GM12873 (cell line): Measurements from ENCODE around the gene PPARG.

Source experiments
- TF ChIP-seq, protein P1 (sequence below): IDR thresholded peaks from 2 replicates; pipeline ENCODE4 v1.5.1; 2012; ENCODE audit warnings: low read depth, mild to moderate bottlenecking, moderate library complexity, low read length, control low read depth; ENCODE audit not compliant: insufficient read depth; ENCODE audit errors: missing control alignments

Gene PPARG

DNA sequence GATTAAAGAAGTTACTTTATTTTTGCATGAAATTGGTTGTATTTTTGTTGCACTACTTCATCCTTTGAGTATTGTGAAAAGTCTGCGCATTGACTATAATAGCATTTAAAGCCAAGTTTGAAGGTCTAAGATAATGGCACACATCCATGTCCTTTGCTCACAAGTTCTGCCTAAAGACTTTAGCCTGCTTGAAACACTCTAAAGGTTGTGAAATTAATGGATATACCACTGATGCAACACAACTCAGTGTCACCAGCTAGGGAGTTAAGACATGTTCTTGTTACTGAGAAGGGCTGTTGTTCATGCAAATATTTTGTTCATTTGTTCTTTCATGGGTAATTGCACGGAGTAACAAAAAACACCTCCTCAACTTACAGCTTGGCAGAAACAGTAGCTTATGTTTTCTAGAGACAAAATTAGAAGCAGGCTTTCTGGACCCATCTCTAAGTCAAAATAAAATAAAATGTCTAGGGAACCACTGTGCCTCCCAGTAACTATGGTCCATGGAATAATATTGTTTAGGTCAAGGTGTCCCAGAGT, 83.9 kb downstream of the PPARG start:
- TF ChIP-seq, protein P1, sequence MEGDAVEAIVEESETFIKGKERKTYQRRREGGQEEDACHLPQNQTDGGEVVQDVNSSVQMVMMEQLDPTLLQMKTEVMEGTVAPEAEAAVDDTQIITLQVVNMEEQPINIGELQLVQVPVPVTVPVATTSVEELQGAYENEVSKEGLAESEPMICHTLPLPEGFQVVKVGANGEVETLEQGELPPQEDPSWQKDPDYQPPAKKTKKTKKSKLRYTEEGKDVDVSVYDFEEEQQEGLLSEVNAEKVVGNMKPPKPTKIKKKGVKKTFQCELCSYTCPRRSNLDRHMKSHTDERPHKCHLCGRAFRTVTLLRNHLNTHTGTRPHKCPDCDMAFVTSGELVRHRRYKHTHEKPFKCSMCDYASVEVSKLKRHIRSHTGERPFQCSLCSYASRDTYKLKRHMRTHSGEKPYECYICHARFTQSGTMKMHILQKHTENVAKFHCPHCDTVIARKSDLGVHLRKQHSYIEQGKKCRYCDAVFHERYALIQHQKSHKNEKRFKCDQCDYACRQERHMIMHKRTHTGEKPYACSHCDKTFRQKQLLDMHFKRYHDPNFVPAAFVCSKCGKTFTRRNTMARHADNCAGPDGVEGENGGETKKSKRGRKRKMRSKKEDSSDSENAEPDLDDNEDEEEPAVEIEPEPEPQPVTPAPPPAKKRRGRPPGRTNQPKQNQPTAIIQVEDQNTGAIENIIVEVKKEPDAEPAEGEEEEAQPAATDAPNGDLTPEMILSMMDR = no peak

DNA sequence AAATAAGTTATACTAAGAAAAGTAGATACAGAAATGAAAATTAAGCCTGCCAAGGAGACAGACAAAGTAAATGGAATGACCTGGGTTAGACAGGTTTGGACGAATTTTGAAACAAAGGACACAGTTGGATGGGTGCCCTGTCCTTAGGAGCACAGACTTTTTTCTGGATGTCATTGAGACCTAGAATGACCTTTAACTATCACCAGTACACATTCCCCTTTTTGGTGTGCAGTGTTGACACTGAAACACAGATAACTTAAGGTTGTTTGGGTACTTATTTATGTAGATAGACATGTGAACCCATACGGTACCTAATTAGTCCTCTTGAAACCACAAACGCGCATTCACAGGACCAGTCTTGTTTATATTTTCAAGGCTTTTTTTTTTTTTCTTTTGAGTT, 86.7 kb downstream of the PPARG start:
- TF ChIP-seq, protein P1 = no peak

DNA sequence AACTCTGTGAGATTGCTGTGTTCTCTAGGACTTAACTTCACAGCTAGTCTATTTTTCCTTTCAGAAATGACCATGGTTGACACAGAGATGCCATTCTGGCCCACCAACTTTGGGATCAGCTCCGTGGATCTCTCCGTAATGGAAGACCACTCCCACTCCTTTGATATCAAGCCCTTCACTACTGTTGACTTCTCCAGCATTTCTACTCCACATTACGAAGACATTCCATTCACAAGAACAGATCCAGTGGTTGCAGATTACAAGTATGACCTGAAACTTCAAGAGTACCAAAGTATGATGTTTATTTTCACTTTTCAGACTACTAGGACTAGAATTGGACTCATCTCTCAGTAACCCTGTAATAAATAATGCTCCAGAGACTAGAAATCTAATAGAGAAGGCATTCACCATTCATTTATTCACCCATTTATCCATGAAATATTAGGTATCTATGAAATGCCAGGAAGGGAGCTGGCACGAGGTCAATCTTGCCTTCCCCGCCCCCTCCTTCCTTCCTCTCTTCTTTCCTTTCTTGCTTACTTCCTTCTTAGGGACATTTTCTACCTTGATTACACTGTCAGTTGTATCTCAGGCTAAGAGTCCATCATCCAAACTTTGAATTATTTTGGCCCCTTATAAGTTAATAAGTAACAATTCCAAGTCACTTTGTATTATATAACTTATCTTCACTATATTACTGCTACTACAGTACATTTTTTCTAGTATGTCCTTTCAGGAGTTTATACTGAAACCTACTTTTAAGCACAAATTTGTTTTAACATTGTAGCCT, 91.0 kb downstream of the PPARG start:
- TF ChIP-seq, protein P1 = no peak

DNA sequence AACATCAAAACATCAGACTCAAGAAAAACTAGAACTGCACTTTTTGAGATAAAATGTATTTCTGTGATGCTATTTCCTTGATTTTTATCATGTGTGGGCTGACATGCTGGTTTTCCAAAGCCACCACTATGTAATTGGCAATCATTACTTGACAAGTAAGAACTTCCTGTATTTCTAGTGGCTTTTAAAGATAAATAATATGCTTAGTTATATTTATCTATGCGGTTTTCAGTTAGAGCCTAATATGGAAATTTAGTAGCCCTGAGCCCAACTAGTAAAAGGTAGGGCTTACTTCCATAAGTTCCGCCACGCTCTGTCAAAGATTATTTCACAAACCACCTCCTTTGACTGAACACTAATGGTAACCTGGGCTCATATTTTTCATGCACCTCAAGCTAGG, 91.6 kb downstream of the PPARG start:
- TF ChIP-seq, protein P1 = no peak

DNA sequence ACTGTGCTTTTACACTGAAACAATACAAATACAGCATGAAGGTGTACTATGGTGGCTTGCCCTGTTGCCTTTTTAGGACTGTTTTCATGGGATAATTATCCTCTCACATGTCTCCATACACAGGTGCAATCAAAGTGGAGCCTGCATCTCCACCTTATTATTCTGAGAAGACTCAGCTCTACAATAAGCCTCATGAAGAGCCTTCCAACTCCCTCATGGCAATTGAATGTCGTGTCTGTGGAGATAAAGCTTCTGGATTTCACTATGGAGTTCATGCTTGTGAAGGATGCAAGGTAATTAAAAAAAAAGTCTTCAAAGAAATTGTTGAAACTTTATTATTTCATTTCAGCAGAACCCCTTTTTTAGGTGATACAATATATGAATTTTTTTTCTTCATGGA, 92.3 kb downstream of the PPARG start:
- TF ChIP-seq, protein P1 = no peak

DNA sequence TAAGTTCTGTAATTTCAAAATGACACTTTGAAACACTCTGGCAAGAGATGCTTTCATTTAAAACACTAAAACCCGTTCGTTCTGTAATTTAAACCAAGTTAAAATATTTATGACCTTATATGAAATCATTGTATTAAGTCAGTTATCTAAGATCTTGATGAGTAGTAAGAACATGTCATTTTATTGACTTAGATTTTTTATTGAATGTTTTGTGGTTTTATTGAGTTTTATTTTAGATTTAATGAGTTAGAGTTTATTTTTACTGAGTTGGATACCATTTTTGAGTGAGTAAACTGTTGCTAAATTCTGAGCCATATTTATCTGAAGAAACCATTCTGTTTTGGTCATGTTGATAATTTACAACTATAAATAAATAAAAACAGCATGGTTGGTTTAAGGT, 94.3 kb downstream of the PPARG start:
- TF ChIP-seq, protein P1 = no peak

DNA sequence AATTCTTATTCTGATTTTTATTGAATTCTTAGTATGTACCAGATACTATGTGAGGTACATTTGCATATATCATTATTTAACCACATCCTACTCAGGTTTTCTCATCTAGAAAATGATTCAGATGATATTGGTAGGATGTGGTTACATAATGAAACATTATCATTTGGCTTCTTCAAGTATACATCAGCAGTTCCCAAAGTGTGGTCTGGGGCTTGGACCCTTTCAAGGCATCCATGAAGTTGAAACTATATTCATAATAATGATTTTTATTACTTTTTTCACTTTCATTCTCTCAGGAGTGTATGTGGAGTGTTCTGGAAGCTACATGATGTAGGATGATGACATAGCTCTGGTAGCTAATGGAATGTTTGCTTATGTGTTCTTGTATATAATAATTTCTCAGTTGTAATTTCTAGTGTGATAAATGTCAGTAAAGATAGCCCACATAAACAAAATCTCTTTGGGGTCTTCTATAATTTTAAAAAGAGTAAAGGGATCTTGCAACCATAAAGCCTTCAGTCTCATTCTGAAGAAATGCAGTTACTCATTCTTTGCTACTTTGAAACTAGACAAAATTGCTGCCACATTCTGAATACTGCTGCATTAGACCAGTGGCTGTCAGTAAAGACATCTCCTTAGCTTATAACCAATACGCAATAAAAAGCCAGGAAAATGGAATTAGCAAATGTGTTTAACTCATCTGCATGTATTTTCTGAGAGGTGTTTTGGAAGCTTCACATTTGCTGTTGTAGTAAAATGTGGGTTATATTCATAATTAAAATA, 95.8 kb downstream of the PPARG start:
- TF ChIP-seq, protein P1 = no peak
